HG03442 (cell line): Measurements from ENCODE around the gene XKR8.
A peak's percentile ranks its signal among the peaks of the same experiment; 100 is the strongest.

Experiments
- ATAC-seq: cut with Tn5 transposase; IDR thresholded peaks from one replicate; pipeline ENCODE4 v1.9.1; 2021; ENCODE audit warnings: mild to moderate bottlenecking, moderate library complexity; ENCODE audit not compliant: unreplicated experiment

The XKR8 gene

GRCh38 chr1:27959792-27960603, at the start of gene XKR8:
Gene XKR8, plus strand, starts transcription at chr1:27959973. Its CDS starts 97 bp downstream, at chr1:27960070.
- peak; percentile 77 for ATAC-seq

DNA sequence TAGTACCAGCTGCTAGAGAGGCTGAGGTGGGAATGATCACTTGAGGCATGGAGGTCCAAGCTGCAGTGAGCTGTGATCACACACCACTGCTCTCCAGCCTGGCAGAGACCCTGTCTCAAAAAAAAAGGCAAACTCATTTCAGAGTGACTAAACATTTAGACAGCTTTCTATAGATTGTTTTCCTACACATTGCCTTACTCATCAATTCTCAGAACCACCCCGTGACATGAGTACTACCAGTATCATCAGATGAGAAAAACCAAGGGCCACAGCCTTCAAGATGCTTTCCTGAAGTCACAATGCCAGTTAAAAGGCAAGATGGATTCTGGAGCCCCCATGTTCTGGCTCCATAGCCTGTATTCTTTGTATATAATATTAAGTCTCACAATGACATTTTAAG, 47.3 kb upstream of the XKR8 start:
- ATAC-seq, result no peak

GRCh38 chr1:27915082-27915575, 44.6 kb upstream of the XKR8 start:
- no peak for ATAC-seq

- no peak for ATAC-seq
These were observed 37.5 kb upstream of the XKR8 start for GRCh38 chr1:27922272-27922671.

GRCh38 chr1:27928216-27928954, 31.4 kb upstream of the XKR8 start:
- no peak for ATAC-seq

DNA sequence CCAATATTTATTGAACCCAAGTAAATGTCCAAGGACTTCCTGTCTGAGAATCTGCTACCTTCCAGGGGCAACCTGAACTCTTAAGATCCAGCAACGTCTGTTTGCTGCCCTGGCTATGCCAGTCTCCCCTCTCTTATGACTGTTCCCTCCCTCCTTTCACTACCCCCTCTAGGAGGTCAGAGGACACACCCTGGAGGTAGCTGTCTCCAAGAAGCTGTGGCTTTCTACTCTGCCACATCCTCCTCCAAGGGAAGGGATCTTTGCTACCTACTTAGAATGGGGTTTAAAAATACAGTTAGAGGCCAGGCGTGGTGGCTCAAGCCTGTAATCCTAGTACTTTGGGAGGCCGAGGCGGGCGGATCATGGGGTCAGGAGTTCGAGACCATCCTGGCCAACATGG, 28.6 kb upstream of the XKR8 start:
- ATAC-seq, result no peak

DNA sequence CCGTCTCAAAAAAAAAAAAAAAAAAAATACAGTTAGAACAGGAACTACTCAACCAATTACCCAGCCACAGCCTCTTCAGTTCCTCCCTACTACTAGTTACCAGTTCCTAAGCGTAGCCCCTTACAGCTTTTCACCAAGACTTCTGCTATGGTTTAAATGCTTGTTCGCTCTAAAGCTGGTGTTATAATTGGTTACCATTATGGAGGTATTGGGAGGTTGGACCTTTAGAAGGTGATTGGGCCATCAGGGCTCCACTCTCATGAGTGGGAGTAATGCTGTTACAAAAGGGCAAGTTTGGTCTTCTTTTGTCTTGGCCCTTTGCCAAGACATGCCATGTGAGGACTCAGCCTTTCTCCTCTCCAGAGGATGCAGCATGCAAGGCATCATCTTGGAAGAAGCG, 28.0 kb upstream of the XKR8 start:
- ATAC-seq, result no peak

DNA sequence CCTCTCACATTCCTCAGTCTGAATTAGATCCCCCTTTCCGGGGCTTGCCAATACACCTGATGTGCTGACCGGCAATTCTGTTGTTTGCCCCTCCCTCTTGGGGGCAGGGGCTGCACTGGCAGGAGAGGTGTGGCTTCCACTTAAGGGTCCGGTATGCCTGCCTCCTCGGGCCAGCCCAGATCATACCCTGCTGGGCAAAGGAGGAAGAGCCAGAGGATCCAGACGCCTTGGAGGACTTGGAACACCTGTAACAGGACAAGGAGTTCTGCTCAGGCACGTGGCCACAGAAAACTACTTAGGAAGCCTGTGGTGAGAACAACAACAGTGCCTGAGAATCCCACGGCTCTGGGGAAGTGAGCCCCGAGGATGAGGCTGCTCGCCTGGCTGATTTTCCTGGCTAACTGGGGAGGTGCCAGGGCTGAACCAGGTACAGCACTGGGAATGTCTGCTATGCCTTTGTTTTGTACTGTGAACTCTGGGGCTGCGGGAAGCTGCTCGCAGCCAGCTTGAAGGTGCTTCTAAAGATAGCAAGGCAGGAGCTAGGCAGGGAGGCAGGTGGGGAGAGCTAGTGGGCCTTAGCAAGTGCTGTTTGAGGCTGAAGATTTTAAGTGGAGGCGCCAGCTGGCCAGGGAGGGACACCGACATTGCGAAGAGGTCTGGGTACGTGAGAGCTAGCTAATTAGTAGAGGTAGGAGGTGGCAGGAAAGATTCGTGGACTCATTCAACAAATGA, 24.8 kb upstream of the XKR8 start, which contains the start of gene SMPDL3B:
Gene SMPDL3B, plus strand, starts transcription at position 183 of the 732 bp plus-strand sequence. Its CDS starts 184 bp downstream, at position 367.
- no peak for ATAC-seq

- no peak for ATAC-seq
These were observed 24.1 kb upstream of the XKR8 start for GRCh38 chr1:27935721-27936120.

GRCh38 chr1:27936370-27936769, 23.4 kb upstream of the XKR8 start:
- ATAC-seq, result no peak

DNA sequence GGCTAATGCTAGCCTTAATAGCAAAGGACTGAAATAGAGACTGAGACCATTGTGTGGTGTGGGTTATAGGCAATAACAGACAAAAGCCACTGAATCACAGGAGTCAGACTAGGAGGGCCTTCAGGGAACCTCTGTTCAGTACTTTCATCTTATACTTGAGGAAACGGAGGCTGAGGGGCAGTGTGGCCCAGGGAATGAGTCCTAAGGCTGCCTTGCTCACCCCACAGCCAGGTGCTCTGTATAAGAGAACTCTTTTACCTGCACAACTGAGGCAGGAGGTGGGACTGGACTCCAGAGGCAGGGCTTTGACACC, 22.3 kb upstream of the XKR8 start:
- no peak for ATAC-seq

- ATAC-seq, result no peak
These were observed 21.3 kb upstream of the XKR8 start for GRCh38 chr1:27938488-27938887.

DNA sequence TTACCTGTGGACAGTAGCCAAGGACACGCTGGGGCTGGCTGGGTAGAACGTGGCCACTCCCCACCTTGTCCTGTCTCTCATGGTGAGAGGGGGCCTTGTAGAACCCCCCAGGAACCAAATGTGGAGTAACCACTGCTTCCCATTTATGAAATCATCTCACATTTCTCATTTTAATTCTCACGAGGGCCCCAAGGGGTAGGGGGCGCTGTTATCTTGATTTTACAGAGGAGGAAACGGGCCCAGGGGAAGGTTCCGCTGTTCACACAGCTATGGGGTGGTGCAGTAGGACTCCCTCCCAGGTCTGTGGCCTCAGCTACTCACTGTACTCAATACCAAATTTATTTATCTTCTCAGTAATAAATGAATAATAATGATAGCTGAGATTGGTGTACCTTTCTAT, 19.5 kb upstream of the XKR8 start:
- no peak for ATAC-seq

GRCh38 chr1:27940870-27941560, 18.8 kb upstream of the XKR8 start:
- ATAC-seq, result no peak

DNA sequence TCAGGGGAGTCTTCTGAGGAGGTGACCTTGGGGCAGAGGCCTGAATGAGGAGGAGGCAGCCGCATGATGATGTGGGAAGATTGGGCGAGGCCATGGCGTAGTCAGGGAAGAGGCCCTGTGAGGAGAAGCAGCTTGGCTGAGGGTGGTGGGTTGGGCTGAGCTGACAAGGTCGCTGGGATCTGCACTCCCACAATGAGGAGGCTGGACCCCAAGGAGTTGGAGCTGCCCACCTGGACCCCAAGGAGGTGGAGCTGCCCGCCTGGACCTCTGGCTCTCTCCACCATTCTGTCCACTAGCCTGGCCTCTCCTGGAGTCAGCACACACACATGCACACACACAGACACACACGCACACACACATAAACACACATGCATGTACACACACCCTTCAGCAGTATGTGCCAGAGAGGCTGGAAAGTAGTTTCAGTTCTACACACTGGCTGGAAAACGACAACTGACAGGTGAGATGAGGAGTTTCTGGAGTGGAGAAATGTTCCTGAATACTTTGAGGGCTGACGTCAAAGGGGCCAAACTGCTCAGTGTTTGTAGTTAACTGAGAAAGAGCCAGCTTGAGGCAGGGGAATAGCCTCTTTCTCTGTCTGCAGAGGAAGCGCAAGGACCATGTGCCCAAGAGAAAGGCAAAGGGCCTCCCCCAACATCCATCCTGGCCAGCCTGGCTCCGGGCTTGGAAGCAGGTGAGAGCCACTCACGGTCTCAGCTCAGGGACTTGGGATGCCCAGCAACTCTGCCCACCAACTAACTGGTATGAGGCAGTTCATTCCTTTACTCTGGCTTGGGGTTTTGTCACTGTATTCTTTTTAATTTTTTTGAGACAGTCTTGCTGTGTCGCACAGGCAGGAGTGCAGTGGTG, 17.9 kb upstream of the XKR8 start:
- ATAC-seq, result no peak

- ATAC-seq, result no peak
These were observed 14.8 kb upstream of the XKR8 start for GRCh38 chr1:27945020-27945419.

- no peak for ATAC-seq
These were observed 10.7 kb upstream of the XKR8 start for GRCh38 chr1:27949027-27949426.

DNA sequence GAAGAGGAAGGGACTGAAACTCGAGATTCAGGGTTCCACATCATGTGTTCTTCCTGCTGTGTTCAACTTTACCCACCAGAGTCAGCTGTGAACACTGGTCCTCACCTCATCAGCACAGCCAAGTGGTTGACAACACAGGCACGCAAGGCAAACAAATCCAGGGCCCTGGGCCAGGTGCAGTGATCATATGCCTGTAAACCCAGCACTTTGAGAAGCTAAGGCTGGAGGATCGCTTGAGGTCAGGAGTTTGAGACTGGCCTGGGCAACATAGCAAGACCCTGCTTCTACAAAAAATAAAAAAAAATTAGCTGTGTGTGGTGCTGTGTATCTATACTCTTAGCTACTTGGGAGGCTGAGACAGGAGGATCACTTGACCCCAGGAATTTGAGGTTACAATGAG, 8.4 kb upstream of the XKR8 start:
- ATAC-seq, result no peak

GRCh38 chr1:27952147-27952546, 7.6 kb upstream of the XKR8 start:
- ATAC-seq, result no peak

DNA sequence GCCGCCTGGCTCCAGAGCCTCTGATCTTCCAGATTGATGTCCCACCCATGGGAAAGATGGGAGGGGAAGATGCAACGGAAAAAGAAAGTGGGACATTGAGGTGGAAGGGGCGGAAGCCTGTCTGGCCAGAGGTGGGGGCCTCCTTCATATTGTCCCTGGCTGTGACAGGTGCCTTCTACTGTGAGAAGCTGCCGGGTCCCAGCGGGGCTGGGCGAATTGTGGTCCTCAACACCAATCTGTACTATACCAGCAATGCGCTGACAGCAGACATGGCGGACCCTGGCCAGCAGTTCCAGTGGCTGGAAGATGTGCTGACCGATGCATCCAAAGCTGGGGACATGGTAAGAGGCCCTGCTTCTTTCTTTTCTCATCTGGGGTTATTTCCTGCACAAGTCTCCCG, 5.6 kb upstream of the XKR8 start:
- no peak for ATAC-seq
